Right renal pelvis (tissue), 4 donors: Measurements from ENCODE around the gene ELF5. TPM values are rescaled to one million over a fixed set of nuclear protein-coding genes. Genes with fewer than 3 reads are reported as not detected.

Experiments
- DNase-seq, 4 donors: peaks; one replicate each; pipeline ENCODE4 v3.0.0-alpha.2; 2013; ENCODE audit warnings: low read depth in 4 of 4, low spot score in 3 of 4, missing footprints in 1 of 4
- polyA plus RNA-seq, 4 donors: library from polyadenylated mRNA; unstranded; fragments of 120-200 nt; gene quantifications; one replicate each; pipeline ENCODE4 v1.2.1, GENCODE V29; 2013; ENCODE audit not compliant: insufficient read length in 4 of 4

Gene ELF5
- polyA plus RNA-seq, 4 donors, result 55.2 to 103 (median 65.5) TPM

DNA sequence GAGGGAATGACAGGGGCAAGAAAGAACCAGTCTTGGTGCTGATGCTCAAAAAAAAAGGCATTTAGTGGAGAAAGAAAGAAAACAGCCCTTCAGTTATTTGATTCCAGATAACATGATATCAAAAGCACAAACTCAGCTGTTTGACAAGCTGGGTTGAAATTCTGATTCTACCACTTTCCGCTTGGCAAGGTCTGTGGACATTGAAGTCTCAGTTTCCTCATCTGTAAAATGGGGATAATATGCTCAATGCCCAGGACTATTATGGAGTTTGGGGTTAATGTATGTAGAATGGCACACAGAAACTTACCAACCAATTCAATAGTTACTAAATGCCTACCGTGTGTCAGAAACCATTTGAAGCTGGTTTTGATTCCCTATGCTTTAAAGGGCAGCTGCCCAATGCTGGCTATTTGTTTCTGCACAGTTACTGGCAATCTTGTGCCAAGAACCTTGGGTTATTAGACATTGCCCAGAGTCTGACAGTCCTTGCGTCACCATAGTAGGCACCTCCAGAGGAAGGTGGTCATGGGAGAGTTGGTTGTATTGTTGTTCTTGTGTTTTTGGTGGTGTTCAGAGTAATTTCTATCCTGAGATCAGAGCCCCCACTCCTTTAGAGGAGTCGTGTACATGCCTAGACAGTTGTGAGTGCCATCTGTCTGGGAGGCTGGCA is 19.5 kb downstream of the ELF5 start:
- DNase-seq, result no peak

DNA sequence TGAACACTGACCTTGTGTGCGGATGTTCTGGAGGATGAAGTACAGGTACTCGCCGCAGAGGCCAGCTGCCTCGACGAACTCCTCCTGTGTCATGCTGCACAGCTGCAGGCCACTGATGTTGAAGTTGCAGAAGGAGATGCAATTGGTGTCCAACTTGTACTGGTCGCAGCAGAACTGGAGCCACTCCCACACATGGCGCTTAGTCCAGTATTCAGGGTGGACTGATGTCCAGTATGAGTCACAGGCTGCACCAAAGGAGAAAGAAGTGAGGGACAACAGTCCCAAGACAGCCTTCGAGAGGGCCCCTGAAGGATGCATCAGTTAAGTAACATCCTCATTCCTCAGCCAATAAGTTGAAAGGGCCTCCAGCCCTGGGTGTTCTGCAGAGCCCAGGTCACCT is 20.1 kb downstream of the ELF5 start:
- no peak for DNase-seq

DNA sequence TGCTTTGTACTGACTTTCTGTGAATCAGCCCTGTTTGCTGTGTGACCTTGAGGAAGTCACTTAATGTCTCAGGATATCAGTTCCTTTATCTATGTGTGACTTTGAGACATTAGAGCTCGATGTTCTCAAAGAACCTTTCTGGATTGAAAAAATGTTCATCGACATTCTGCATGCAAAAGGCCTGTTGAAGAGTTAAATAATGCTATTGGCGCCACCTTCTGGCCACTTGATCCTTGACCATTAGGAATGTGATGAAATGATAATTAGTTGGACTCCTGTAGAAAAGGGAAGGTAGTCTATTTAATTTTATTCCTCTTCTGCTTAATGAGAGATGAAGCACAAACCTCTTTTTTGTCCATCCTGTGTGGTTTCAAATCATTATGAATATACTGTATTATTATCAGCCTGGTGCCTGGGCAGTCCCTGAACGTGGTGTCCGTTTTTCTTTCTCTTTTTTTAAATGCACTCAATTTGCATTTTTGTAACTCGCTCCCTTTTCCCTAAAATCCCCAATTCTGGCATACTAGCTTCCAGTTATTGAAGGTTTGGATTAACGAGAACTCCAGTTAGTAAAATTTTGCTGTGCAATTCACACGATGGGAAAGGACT is 20.7 kb downstream of the ELF5 start:
- DNase-seq, result peak in 3 of 4 donors; percentile 44 to 66 (median 53)

DNA sequence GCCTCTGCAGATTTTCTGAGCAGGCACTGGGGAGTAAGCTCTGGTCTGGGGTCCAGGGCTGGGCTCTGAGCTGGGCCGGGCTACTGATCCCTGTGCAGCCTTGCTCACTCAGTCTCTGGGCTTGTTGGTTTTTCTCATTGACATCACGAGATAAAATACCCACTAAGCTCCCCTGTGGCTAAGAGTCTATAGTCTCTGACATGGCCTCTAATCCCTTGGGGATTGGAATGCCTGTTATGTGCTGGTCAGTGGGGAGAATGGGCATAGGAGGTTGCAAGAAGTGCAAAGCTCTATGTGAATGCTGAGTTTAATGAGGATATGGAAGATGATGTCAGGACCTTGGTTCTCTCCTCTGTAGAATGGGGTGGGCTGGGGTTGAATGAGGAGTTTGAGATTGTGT is 23.3 kb downstream of the ELF5 start:
- no peak for DNase-seq

DNA sequence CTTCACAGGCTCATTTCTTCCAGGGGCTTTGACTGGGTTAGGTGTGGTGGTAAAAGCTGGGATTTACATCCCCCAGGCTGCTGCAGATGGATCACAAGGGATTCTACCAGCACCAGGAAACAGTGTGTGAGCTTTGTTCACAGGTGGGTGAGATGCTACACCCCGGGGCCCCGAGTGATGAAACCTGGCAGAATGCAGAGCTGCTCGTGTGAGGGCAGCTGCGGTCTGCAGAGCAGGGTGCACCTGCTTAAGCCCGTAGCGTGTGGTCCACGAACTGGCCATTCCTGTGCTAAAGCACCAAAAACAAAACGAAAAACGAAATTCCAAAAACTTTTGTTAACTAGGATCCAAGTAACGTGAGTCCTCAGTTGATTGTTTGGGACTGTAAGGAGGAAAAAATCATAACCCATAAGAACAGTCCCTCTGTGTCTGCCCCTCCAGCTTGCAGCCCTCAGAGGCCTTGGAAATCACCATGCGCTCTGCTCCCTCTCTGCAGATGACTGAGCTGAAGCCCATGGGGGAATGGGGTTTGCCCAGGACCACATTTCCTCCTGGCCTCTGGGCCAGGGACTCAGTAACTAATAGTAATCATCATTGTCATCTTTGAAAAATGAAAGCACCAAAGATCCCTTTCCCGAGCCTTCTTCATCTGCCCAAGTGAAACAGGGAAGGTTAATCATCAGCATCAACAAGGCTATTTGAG is 24.6 kb downstream of the ELF5 start:
- no peak for DNase-seq

DNA sequence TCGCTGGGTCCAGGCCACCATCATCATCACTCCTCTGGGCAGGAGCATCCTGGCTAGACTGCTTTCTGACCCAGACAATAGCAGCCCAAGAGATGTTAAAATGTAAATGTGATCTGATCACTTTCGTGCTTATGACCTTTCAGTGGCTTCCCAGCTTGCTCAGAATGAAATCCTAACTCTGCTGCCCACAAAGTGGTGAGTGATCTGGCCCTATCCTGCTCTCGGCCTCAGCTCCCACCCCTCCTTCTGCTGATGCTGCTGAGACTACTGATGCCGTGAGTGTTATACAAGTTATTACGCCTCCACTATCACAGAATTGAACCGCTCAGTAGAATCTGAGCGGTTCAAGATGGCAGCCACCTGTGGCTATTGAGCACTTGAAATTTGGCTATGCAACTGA is 26.2 kb downstream of the ELF5 start:
- DNase-seq, result no peak

DNA sequence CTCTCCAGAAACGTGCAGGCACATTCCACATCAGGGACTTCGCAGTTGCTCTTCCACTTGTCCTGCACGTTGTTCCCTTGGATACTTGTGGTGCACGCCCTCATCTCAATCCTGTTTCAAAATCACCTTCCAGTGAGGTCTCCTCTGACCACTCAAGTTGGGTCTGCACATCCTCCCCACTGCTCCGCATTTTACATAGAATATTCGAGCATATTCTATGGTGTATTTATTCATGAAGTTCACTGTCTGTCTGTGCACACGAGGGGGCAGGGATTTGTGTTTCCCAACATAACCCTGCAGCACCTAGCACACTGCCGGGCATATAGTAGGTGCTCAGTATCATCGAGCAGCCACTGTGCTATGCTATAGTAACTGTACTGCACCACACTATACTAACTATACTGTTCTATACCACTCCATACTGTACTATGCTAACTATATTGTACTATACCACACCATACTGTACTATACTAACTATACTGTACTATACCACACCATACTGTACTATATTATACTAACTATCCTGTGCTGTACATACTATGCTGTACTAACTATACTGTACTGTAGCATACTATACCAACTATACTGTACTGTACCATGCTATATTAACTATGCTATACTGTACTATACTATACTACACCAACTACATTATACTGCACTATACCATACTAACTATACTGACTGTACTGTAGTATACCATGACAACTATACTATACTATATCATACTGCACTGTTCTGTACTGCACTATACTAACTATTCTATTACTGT is 30.3 kb downstream of the ELF5 start:
- DNase-seq, result no peak

DNA sequence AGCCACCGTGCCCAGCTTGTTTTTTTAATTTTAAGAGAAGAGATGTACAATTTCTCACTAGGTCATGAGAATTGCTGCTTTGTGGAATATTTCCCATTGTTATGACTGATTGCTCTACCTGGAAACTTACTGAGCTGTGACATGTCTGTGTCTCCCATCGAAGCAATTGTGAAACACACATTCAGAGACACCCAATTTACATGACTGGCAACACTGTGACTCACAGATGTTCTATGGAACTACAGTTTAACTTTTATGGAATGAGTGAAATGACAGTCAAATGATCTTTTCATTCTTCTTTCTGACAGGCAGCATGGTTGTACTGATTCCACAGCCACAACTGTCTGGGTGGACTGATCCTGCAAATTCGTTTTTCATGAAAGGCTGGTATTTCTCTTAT is 32.3 kb downstream of the ELF5 start:
- no peak for DNase-seq

DNA sequence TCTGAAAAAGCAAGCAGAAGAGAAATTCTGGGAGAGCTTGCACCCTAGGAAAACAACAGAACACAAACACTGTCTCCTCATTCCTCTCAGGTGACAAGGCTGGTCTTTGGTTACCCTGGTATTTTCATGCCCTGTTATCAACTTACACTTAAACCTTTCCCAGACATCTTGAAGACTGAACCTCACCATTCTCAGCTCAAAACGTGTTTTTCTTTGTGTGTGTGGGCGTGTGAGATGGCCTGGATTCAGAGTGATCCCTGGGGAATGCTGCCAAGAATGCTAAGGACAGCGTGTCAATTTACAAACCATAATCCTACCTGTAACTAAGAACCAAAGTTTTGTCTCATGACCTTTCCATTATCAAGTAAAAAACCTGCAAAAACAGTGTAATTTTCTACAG is 33.3 kb downstream of the ELF5 start:
- DNase-seq, result no peak

DNA sequence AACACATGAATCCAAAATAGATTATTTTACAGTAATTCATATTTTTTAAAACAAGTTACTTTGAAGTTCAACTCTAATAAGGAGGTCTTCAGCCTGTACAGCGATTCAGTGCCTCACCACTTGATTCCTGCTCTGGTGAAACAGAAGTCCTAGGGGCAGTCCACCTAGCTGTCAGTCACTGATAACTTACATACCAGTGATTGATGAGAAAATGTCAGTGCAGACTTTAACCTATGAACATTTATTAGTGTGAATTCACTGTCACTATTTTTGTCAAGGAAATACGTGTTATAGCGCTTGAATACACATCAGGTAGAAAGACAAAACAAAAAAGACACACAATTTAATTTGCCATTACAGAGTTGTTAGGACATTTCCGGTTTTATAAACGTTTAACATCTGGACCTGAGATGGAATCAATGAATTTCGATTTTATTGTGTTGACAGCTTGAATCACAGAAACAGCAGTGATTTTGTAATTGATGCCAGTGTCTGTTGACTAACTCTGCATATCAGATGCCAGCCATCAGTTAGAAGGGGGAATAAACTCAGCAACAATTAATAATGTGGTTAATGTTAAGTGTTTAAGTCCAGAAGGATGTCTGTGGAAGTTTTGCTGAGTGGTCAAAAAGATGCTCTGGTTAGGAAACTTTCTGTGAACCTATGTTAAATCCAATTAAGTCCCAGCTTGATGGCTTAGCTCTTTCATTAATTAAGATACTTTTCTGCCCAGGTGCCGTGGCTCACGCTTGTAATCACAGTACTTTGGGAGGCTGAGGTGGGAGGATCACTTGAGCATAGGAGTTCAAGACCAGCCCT is 34.5 kb downstream of the ELF5 start:
- DNase-seq, result no peak

DNA sequence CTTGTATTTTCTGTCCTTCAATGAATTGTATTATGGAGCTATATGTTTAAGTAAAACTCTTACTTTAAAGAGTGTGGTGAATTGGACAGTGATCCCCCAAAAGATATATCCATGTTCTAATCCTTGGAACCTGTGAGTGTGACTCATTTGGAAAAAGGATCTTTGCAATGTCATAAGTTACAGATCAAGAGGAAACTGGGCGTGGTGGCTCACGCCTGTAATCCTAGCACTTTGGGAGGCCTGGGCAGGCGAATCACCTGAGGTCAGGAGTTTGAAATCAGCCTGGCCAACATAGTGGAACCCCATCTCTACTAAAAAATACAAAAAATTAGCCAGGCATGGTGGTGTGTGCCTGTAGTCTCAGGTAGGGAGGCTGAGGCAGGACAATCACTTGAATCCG is 36.7 kb downstream of the ELF5 start:
- no peak for DNase-seq

DNA sequence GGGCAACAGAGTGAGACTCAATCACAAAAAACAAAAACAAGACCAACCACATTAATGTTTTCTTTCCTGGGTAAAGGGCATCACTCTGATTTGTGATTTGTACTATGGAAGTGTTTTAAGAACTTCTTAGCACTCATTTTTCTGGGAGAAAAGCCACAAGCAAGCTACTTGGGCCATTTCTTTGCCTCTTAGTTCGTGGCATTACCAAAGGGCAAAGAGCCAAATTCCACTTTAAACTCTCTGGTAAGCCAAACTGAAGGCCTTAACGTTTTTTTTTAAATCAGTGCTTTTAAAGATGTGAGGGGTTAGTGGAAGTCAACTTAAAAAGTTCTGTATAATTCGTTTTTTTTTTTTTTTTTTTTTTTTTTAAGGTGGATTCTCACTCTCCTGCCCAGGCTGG is 37.9 kb downstream of the ELF5 start:
- no peak for DNase-seq

DNA sequence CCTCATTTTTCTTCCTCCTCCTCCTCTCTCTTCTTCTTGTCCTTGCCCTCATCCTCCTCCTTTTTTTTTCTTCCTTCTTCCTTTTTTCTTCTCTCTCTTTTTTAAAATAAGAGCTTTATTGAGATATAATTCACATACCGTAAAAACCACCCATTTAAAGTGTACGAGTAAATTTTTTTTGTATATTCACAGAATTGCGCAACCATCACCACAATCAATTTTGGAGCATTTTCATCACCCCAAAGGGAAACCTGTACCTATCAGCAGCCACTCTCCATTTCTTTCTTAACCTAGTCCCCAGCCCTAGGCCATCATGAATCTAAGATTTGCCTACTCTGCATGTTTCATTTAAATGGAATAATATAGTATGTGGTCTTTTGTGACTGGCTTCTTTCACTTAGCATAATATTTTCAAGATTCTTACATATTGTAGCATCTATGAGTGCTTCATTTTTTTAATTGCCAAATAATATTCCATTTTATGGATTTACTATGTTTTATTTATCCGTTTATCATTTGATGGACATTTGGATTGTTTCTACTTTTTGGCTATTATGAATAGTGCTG is 39.9 kb downstream of the ELF5 start:
- no peak for DNase-seq

DNA sequence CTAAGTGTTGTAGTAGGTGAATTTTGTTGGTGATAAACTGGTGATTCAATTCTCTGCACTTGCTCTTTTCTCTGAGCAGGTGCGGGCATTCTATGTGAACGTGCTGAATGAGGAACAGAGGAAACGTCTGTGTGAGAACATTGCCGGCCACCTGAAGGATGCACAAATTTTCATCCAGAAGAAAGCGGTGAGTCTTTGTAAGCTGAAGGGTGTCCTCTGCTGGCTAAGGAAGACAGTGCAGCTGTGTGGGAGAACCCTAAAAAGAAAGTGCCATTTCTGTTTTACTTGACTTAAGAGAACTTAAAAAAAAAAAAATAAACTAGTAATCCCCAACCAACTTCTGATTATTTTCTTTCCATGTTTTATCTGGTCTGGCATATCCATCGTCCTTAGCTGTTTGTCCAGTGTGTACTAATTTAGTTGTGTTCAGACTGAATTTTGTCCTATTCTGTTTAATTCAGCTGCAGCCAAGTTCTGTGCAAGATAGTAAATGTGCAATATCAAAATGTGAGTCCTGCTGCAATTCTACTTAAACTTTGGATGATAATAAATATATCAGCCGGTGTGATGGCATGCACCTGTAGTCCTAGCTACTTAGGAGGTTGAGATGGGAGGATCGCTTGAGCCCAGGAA is 45.3 kb downstream of the ELF5 start:
- DNase-seq, result no peak

DNA sequence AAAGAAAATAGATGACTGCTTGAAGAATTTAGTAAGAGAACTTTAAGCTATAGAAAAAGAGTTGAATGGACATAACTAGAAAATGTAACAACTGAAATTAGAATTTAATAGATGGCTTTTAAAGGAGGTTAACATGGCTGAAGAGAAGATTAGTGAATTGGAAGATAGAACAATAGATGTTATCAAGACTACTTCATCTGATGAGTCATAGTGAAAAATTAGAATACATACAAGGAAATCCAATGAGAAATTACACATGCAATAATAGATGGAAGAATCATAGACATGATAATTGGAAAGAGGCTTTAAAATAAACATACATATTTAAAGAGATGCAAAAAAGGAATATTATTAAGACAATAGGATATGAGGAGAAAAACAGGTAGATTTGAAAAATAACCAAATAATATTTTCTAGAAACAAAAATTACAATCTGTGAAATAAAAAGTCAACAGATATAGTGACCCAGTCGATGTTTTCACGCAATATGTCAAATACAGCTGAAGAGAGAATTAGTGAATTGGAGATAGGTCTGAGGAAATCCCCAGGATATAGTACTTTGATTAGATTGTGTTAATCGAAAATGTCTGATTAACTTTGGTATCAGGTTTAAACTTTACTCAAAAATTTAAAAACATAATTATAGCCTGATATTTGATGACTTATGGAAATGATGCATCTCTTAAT is 46.6 kb downstream of the ELF5 start:
- DNase-seq, result no peak

DNA sequence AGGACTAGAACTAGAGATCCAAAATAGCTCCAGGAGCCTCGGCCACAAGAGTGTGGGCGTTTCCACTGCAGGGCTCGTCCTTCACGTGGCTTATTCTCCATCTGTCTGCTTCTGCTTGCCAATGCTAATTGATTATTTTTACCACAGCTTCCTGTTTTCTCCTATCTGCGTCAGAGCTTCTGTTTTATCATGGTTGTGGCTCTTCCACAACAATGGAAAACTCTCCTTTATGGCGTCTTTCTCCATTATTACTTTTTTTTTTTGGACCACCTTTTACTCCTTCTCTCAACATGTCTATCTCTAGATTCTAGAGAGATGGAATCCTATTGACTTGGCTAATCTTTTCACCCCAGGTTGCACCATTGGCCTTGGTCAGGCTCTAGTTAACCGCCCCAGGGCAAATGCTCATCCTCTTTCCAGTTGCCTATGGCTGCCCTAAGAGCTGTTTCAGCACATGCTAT is 49.0 kb downstream of the ELF5 start:
- DNase-seq, result no peak

DNA sequence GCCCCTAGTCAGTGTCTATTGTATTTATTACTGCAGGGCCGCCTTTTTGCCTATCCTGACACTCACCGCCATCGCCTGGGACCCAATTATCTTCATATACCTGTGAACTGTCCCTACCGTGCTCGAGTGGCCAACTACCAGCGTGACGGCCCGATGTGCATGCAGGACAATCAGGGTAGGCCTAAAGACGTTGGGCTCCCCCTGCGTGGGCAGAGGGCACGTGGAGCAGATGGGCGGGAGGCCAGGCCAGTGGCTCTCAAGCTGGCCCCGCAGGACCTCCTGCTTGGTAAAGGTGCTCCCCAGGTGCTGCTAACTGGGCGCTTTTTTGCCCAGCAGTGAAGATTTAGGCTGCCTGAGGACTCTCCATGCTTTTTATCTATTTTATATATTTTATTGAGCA is 52.4 kb downstream of the ELF5 start:
- DNase-seq, result no peak

DNA sequence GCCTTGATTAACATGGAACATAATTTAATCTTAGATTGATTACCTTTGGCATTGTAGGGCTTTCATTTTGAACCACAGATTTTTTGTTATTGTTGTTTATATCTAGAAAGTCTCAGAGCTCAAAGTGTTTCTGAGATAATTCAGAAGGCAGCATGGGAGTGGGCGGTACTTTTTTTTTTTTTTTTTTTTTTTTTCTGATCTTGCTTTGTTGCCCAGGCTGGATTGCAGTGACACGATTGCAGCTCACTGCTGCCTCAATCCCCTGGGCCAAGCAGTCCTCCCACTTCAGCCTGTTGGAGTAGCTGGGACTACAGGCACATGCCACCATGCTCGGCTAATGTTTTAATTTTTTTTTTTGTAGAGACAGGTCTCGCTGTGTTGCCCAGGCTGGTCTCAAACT is 53.3 kb downstream of the ELF5 start:
- no peak for DNase-seq

DNA sequence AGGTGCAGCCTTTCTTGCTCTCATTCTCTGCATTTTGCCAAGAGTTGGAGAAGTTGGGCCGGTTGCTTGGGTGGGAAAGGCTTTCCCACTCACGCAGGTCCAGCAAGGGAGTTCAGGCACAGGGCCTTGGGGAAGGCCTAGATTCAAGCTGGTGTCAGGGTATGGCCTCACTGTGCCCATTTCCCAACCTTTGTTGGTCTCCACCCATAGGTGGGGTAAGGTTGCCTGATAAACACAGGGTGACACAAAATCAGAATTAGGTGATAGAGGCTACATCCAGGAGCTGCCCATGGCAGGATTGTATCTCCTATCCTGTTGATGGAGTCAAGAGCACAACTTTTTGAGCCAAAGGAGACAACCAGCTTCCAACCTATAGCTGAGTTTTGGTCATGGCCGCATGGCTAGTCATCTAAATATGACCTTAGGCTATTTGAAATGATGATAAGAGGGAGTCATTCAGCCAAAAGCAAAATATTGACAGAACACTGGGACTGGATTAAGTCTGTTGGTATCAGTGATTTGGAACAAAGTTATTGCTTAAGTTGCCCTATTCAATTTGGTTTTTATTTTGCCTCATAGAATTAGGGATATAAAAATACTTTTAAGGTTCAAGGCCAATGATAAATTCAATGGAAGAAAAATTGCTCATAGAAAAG is 54.0 kb downstream of the ELF5 start:
- no peak for DNase-seq
